ENCODE data around the gene NACA.
"Not testable (repeated sequence)": the region's sequence is repeated elsewhere in the genome, so short reads cannot be mapped to it uniquely, and the experiment has no call there.

NACA gene

DNA sequence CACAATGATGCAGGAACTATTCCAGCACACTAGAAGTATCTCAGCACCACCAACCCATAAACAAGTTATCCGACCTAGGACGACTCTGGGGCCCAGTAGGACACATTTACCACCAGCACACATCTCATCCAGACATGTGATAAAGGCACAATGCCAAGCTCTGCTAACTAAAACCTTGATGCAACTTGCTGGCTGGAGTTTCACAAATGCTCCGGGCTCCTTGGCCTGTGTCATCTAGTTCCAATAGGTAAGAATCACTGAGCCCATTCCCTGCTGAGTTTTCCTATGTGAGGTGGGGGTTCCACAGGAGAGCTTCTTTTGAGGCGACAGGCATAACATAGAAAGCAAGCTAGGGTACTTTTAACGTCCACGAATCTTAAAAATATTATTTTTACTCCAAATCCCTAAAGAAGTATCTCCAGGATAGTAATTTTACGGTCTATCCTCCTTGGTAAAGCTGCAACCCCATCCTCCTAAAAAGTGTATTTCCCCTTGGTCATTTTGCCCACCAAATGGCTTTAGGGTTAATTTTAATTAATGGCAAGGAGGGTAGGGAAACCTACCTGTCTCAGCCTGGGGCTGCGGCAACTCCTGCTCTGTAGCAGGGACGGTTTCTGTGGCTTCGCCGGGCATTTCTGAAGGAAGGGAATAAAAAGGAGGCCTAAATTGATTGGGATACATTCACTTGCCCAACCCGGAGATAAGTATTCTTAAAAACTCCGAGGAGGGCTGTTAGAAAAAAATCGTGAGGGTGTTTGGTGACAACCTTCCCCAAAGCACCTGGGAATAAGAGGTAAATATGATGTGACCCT, 1.0 kb downstream of the NACA start:
- DNase-seq (ENCODE audit: low spot score) = peak; percentile 50

DNA sequence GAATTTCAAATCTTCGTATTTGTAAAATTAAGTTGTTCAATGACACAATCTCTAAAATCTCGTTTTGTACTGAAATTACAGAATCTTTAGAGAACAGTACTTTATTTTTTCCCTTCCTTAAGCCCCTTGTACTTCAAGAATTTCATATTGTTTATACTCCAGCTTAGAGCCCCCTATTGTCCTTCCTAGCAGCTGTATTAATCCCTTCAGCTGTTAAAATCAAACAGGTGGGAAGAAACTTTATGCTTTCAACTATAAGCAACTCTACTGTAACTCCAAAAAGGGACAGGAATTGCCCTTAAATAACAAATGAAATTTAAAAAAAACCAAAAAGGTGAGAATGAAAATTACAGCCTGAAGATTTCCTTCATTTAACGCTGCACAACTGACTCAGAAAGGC, 1.7 kb downstream of the NACA start:
- no peak for DNase-seq (ENCODE audit: low spot score)

DNA sequence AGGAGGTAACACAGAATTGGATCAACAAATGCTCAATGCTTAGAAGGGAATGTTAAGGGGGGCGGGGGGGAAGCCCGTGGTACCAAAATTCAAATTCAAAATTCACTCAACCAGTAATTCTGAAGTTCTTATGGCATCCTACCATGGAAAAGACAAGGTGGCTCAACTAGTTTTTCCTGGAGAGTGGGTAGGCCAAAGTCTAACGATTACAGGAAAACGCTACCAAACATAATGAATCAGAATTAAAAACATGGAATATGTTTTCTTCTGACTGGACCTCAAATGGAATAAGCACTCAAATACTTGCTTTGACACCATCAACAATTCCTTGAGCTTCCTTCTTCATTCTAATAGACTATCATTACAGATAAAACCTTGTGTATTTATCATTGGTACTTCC, 2.3 kb downstream of the NACA start:
- DNase-seq (ENCODE audit: low spot score) = no peak

DNA sequence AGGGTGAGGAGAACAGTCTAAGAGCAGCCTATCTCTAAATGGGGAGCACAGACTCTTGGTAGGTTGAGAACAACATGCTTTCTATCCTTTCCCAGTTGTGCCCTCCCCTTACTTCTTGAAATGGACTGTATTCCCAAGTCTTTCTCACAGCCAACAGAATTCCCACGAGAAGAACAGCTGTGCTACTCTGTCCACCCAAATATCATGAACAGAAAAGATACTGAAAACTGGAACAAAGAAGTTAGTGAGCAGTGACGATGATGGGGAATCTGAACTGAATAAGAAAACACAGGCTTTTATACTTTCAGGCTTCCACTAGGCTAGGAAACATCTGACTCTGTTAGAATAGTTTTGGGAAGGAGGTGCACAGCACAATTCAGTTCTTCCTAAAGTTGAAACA, 3.4 kb downstream of the NACA start:
- peak; percentile 19 for DNase-seq (ENCODE audit: low spot score)

DNA sequence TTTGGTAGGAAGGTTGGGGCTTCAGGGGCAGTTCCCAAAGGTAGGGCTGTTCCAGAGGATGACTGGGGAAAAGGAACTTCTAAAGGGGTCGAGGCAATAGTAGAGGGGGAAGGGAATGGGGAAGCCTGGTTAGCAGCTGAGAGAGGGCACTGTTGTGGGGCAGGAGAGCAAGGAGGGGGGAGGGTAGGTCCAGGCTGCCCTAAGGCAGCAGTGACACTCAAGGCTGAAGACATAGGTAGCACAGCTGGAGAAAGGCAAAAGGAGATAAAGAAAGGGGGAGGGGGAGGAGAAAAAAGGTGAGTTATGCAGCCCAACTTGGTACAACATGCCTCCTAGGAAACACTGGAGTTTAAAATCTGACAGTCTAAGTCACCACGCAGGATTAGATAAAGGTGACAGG, 3.9 kb downstream of the NACA start:
- DNase-seq (ENCODE audit: low spot score) = no peak

DNA sequence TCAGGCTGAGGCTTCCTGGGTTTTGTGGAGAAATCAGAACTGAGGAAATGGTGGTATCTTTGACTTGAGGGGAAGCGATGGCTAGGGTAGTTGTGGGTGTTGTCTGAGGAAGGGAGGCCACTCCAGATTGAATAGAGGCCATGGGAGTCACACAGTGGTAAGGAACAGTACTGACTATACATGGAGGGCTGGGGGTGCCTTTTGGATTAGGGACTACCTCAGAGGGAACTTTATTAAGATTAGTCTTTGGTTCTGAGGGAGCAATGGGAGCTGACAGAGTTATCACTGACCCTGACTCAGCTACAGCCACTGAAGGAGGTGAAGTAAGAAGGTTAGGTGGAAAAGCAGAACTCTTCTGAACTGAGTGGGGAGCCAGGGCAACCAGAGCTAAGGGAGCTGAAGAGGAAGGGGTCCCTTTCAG, 4.4 kb downstream of the NACA start:
- DNase-seq (ENCODE audit: low spot score) = no peak

DNA sequence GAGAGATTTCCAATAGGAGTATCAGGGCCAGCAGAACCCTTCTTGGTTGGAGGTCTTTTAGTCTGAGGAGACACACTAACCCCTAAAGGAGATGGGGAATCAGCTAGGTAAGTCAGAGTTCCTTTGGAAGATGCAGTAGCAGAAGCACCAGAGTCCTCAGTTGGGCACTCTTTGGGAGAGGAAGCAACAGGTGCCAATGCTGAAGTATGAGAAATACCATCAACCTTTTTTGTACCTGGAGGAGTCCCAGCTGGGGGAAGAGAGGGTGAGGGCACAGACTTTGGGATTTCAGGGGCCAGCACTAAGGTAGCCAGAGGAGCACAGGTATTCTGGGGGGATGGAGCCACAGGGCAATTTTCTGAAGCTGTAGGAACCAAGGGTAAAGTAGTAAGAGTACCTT, 6.0 kb downstream of the NACA start:
- no peak for DNase-seq (ENCODE audit: low spot score)

DNA sequence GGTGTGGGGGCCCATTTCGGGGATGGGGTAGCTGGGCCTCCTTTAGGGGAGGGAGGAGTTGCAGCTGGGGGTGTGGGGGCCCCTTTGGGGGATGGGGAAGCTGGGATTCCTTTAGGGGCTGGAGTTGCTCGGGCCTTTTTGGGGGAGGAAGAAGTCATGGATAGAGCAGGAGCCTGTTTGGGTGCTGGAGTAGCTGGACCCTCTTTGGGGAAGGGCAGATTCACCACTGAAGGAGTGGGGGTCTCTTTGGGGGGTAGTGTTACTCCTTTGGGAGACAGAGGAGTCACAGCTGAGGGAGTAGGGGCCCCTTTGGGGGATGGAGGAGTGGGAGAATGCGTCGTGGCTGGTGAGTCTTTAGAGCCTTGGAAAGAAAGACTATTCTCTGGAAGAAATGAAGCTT, 6.5 kb downstream of the NACA start:
- DNase-seq (ENCODE audit: low spot score) = no peak

DNA sequence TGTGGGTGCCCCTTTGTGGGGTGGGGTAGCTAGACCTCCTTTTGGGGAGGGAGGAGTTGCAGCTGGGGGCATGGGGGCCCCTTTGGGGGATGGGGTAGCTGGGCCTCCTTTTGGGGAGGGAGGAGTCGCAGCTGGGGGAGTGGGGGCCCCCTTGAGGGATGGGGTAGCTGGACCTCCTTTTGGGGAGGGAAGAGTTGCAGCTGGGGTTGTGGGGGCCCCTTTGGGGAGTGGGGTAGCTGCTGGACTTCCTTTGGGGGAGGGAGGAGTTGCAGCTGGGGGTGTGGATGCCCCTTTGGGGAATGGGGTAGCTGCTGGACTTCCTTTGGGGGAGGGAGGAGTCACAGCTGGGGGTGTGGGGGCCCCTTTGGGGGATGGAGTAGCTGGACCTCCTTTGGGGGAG, 7.0 kb downstream of the NACA start:
- DNase-seq (ENCODE audit: low spot score) = no peak

DNA sequence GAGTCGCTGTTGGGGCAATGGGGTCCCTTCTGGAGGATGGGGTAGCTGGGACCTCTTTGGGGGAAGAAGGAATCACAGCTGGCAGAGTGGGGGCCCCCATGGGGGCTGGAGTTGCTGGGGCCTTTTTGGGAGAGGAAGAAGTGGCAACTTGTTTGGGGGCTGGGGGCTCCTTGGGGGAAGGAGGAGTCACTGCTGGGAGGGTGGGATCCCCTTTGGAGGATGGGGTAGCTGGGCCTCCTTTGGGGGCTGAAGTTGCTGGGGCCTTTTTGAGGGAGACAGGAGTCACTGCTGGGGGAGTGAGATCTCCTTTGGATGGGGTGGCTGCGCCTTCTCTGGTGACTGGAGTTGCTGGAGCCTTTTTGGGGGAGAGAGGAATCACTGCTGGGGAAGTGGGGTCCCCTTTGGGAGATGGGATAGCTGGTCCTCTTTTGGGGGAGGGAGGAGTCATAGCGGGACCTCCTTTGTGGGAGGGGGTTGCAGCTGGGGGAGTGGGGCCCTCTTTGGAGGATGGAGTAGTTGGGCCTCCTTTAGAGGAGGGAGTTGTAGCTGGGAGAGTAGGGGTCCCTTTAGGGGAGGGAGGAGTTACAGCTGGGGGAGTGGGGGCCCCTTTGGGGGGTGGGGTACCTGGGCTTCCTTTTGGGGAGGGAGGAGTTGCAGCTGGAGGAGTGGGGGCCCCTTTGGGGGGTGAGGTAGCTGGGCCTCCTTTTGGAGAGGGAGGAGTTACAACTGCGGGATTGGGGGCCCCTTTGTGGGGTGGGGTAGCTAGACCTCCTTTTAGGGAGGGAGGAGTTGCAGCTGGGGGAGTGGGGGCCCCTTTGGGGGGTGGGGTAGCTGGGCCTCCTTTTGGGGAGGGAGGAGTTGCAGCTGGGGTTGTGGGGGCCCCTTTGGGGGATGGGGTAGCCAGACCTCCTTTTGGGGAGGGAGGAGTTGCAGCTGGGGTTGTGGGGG, 7.9 kb downstream of the NACA start:
- no peak for DNase-seq (ENCODE audit: low spot score)

DNA sequence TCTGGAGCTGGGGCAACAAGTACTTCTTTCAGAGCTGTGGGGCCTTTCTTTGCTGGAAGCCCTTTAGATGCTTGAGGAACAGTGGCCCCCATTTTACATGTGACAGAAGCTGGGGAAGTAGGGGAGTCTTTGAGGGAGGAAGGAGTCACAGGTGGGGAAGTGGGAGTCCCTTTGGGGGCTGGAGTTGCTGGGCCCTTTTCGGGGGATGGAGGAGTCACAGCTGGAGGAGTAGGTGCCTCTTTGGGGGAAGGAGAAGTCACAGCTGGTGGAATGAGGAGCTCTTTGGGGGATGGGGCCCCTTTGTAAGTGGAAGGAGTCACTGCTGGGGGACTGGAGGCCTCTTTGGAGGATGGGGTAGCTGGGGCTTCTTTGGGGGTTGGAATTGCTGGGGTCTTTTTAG, 8.6 kb downstream of the NACA start:
- no peak for DNase-seq (ENCODE audit: low spot score)

DNA sequence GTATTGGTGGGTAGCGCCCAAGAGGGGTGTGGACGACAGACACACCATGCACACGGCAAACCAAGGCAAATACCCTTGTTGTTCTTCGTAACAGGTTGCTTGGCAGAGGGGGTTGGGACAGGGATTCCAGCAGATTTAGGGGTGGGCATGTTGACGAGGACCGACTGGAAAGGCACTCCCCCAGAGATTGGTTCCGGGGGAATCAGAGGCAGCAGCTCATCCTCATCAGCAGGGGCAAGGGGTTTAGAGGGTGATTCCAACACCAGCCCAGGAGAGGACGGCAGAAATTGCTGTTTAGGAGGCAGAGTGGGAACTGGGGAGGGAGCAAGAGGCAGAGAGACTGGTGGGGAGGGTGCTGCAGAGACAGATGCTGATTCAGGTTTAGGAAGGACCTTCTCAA, 9.3 kb downstream of the NACA start:
- no peak for DNase-seq (ENCODE audit: low spot score)

DNA sequence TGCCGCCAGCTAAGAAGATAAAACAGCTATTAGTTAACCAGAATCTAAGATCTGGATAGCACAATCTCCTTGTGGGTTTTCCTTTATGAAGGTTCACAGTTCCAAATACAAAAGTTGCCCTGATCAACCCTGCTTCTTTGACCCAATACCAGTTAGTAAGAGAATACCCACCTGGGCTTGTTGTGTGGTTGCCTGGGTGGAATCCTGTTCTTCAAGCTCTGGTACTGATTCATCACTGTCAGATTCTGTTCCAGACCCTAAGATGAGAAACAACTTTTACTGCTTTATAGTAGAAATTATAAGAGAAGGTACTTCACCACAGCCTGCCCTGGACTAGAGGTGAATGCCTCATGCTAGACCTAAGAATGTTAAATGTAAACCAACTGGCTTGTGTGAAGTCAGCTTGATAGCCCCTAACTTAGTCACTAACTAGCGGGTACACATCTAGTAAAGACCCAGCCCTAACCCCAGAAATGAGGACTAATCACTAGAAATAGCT, 10.6 kb downstream of the NACA start:
- no peak for DNase-seq (ENCODE audit: low spot score)

DNA sequence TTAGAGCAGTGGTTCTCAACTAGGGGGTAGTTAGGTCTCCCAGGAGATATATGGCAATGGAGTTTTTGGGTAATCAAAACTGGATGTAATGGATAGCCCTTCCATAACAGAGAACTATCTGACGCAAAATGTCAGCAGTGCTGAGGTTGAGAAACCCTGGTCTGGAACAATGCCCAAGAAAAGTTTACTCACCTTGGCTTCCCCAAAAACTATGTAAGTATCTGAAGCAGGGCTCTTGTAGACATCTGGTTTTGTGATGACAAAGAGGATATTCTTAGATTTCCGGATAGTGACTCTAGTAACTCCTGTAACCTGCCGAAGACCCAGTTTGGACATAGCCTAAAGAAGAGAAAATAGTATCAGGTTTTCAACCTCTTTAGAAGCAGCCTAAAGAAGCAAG, 11.8 kb downstream of the NACA start:
- DNase-seq (ENCODE audit: low spot score) = no peak

DNA sequence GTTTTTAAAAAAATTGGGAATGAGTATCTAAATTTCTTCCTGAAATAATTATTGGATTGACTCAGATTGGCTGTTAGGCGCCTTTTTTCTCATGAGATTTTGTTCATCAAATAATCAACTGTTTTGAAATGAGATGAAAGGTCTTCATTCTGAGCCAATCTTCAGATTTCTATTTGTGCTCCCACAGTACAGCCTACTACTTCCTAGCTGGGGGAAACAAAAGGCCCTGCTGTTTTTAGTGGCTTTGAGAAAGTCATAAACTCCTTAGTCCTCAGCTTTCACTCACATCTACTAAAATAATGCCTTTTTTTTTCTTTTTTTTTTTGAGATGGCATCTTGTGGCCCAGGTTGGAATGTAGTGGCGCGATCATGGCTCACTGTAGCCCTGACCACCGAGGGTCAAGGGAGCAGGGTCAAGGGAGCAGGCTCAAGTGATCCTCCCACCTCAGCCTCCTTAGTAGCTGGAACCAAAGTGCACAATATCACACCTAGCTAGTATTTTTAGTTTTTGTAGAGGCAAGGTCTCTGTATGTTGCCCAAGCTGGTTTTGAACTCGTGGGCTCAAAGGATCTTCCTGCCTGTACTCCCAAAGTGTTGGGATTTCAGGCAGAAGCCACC, 15.2 kb downstream of the NACA start:
- DNase-seq (ENCODE audit: low spot score) = no peak

DNA sequence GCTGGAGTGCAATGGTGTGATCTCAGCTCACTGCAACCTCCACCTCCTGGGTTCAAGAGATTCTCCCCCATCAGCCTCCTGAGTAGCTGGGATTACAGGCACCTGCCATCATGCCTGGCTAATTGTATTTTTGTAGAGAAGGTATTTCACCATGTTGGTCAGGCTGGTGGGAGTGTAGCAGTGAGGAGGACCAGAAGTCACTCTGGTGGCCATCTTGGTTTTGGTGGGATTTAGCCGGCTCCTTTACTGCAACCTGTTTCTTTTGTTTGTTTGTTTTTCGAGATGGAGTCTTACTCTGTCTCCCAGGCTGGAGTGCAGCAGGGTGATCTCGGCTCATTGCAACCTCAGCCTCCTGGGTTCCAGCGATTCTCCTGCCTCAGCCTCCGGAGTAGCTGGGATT, 20.6 kb downstream of the NACA start:
- not testable (repeated sequence) for DNase-seq (ENCODE audit: low spot score)

DNA sequence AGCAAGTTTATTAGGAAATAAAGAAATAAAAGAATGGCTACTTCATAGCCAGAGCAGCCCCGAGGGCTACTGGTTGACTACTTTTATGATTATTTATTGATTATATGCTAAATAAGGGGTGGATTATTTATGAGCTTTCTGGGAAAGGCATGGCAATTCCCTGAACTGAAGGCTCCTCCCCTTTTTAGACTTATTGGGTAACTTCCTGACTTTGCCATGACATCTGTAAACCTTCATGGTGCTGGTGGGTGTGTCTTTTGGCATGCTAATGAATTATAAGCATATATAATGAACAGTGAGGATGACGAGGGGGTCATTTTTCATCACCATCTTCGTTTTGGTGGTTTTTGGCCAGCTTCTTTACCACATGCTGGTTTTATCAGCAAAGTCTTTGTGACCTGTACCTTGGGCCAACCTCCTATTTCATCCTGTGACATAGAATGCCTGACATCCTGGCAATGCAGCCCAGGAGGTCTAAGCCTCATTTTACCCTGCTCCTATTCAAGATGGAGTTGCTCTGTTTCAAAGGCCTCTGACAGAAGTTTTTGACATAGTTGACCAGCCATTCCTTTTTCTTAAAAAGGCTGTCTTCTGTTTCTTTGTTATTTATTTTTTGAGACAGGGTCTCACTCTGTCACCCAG, 26.0 kb downstream of the NACA start:
- no peak for DNase-seq (ENCODE audit: low spot score)

DNA sequence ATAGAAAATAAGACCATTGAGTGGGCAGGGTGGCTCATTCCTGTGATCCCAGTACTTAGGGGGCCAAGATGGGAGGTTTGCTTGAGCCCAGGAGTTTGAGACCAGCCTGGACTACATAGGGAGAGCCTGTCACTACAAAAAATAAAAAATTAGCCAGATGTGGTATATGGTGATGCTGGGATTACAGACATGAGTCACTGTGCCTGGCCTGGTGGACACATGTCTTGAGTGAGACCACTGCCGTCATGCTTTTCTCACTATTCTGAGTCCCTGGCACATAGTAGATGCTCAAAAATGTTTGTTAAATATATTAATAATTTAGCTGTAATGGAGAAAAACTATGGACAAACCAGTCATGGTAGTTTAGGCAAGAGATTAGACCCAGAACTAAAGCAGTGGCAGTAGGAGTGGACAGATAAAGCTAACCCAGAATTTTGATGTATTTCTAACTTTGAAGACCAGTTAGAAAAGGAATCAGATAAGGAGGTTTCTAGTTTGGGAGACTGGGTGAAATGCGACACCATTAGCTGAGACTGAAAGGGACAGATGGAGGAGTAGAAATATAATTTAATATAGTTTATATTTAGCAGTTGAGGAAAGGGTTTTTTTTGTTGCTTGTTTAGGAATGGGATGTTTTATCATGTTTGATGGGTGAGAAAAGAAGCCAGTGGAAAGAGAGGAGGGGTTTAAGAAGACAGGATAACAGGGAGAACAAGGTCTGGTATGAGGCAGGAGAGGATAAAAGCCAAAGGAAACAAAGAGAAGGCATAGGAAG, 29.6 kb downstream of the NACA start:
- no peak for DNase-seq (ENCODE audit: low spot score)

DNA sequence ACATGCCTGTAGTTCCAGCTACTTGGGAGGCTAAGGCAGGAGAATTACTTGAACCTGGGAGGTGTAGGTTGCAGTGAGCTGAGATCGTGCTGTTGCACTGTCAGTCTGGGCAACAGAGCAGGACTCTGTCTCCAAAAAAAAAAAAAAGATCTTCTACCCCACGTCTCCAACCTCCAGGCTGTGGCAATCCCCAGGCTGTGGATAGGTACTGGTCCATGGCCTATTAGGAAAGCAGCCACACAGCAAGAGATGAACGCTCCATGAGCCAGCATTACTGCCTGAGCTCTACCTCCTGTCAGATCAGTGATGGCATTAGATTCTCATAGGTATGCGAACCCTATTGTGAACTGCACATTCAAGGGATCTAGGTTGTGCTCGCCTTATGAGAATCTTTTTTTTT, 30.9 kb downstream of the NACA start:
- no peak for DNase-seq (ENCODE audit: low spot score)

DNA sequence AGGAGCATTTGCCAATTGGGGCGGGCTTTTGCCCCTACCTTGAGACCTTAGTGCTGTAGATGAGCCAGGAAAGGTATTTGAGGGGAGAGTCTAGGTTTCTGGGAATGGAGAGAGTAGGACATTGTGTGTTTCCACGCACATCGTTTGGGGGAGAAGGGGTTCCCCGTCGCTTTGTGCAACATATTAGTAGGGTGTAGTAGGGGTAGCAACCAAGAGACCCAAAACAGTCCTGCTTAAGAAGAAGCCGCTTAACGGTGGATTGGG, 36.3 kb downstream of the NACA start:
- no peak for DNase-seq (ENCODE audit: low spot score)

DNA sequence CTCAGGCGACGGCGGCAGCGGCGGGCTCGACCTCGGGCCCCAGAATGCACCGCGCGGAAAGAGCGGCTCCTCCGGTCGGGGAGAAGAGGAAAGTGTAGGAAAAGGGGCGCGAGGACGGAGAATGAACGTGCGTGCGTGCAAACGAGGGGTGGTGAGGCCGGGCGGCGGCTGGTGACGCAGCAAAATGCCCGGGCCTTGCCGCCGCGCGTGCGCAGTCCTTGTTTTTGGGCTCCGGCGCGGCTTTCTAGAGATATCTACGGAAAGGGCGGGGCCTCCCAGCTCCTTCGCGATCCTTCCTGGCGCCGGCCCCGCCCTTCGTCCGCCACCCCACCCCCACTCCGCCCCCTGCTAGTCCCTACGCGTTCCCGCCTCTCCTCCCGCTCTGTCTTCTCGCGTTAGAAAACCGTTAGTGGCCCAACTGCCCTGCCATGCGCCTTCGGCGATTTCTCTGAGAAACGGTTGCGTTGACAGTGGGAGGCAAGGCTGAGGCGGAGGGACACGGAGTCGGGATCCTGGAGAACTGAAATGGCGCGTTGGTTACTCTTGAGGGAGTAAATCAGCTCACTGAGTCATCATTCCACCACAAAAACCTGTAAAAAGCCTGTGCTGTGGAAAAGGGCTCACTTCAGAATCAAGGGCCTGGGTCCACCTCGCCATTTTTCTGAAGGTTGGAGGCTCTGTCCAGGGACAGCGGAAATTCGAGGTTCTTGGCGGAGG, 36.8 kb downstream of the NACA start, which contains the start of gene PTGES3:
TSS of gene PTGES3 (minus strand) at position 156 of the 717 bp plus-strand sequence. CDS start 285 bp downstream, outside the sequence.
- DNase-seq (ENCODE audit: low spot score) = peak; percentile 93

Measured in globus pallidus (tissue), 1 donor.